Neural cell (in vitro differentiated cells): Measurements from ENCODE around the gene MMS19.

ENCODE experiments used
- EP300 ChIP-seq: fragments of 450-650 bp; conservative IDR thresholded peaks from 2 replicates; pipeline ENCODE4 v1.6.1; 2014; ENCODE audit warnings: antibody characterized with exemption, mild to moderate bottlenecking, moderate library complexity; ENCODE audit not compliant: poor library complexity, severe bottlenecking
- EZH2 ChIP-seq: fragments of 200-600, 300-800 bp; shearing (Covaris generic), sonication (generic); IDR thresholded peaks from 2 replicates; pipeline ENCODE4 v1.6.1; 2014; ENCODE audit warnings: antibody characterized with exemption, low read length, borderline replicate concordance, mild to moderate bottlenecking; ENCODE audit not compliant: insufficient read depth, poor library complexity, severe bottlenecking
- POLR2AphosphoS5 ChIP-seq: IDR thresholded peaks from 2 replicates; pipeline ENCODE4 v1.6.1; 2012
- TAF1 ChIP-seq: IDR thresholded peaks from 2 replicates; pipeline ENCODE4 v1.6.1; 2012; ENCODE audit warnings: low read depth
- TF ChIP-seq, protein P1 (sequence below): IDR thresholded peaks from 2 replicates; pipeline ENCODE4 v1.6.1; 2012; ENCODE audit warnings: borderline replicate concordance
- TF ChIP-seq, protein P2 (sequence below): fragments of 450-650 bp; IDR thresholded peaks from 2 replicates; pipeline ENCODE4 v1.5.1; 2014; ENCODE audit warnings: antibody characterized with exemption, mild to moderate bottlenecking, moderate library complexity; ENCODE audit not compliant: poor library complexity, severe bottlenecking

DNA sequence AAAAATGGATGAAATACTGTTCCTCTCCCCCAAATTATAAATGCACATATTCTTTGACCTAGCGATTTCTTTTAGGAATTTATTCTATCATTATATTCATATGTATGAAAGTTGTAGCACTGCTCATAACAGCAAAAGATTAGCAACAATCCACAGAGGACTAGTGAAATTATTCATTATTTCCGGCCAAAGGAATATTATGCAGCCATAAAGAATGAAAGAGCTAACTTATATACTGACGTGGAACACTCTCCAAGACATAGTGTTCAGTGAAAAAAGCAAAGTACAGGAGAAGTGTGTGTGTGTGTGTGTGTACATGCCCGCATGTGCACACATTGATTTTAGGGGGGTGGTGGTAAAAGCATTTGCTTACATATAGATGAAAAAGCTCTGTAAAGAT is 23.3 kb downstream of the MMS19 start:
- TF ChIP-seq POLR2AphosphoS5 (no peak), EZH2 (no peak), TAF1 (no peak), EP300 (no peak)
- TF ChIP-seq, protein P1, sequence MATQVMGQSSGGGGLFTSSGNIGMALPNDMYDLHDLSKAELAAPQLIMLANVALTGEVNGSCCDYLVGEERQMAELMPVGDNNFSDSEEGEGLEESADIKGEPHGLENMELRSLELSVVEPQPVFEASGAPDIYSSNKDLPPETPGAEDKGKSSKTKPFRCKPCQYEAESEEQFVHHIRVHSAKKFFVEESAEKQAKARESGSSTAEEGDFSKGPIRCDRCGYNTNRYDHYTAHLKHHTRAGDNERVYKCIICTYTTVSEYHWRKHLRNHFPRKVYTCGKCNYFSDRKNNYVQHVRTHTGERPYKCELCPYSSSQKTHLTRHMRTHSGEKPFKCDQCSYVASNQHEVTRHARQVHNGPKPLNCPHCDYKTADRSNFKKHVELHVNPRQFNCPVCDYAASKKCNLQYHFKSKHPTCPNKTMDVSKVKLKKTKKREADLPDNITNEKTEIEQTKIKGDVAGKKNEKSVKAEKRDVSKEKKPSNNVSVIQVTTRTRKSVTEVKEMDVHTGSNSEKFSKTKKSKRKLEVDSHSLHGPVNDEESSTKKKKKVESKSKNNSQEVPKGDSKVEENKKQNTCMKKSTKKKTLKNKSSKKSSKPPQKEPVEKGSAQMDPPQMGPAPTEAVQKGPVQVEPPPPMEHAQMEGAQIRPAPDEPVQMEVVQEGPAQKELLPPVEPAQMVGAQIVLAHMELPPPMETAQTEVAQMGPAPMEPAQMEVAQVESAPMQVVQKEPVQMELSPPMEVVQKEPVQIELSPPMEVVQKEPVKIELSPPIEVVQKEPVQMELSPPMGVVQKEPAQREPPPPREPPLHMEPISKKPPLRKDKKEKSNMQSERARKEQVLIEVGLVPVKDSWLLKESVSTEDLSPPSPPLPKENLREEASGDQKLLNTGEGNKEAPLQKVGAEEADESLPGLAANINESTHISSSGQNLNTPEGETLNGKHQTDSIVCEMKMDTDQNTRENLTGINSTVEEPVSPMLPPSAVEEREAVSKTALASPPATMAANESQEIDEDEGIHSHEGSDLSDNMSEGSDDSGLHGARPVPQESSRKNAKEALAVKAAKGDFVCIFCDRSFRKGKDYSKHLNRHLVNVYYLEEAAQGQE: no peak
- TF ChIP-seq, protein P2, sequence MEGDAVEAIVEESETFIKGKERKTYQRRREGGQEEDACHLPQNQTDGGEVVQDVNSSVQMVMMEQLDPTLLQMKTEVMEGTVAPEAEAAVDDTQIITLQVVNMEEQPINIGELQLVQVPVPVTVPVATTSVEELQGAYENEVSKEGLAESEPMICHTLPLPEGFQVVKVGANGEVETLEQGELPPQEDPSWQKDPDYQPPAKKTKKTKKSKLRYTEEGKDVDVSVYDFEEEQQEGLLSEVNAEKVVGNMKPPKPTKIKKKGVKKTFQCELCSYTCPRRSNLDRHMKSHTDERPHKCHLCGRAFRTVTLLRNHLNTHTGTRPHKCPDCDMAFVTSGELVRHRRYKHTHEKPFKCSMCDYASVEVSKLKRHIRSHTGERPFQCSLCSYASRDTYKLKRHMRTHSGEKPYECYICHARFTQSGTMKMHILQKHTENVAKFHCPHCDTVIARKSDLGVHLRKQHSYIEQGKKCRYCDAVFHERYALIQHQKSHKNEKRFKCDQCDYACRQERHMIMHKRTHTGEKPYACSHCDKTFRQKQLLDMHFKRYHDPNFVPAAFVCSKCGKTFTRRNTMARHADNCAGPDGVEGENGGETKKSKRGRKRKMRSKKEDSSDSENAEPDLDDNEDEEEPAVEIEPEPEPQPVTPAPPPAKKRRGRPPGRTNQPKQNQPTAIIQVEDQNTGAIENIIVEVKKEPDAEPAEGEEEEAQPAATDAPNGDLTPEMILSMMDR: no peak
